Neural cell (in vitro differentiated cells): ENCODE results near the gene CACNA1B. TPM values are rescaled to one million over a fixed set of nuclear protein-coding genes. Genes with fewer than 3 reads are reported as not detected.
"Not testable (repeated sequence)": the region's sequence is repeated elsewhere in the genome, so short reads cannot be mapped to it uniquely, and the experiment has no call there.

Source experiments
- H2AFZ ChIP-seq: fragments of 200-600, 300-800 bp; sonication (generic), shearing (Covaris generic); 2 replicates; pipeline ENCODE4 v1.6.0; 2014; ENCODE audit warnings: low read depth, mild to moderate bottlenecking, antibody characterized with exemption, low read length, moderate library complexity
- H3F3A ChIP-seq: fragments of 200-600 bp; shearing (Covaris generic); 2 replicates; pipeline ENCODE4 v1.6.1; 2016; ENCODE audit warnings: mild to moderate bottlenecking, moderate library complexity, mixed read lengths, antibody characterized with exemption, low read length; ENCODE audit not compliant: insufficient read depth, poor library complexity, severe bottlenecking
- H3K27ac ChIP-seq: fragments of 200-600, 300-800 bp; sonication (generic), shearing (Covaris generic); 2 replicates; pipeline ENCODE4 v1.5.1; 2014; ENCODE audit warnings: mild to moderate bottlenecking, low read length, moderate library complexity
- H3K27me3 ChIP-seq: fragments of 300-800, 200-600 bp; sonication (generic), shearing (Covaris generic); 2 replicates; pipeline ENCODE4 v1.6.0; 2014; ENCODE audit warnings: mild to moderate bottlenecking, low read depth, low read length, moderate library complexity; ENCODE audit not compliant: insufficient read depth
- H3K36me3 ChIP-seq: fragments of 300-800, 200-600 bp; sonication (generic), shearing (Covaris generic); 2 replicates; pipeline ENCODE4 v1.5.1; 2014; ENCODE audit warnings: mild to moderate bottlenecking, antibody characterized with exemption, low read length, moderate library complexity; ENCODE audit not compliant: insufficient read depth
- H3K4me2 ChIP-seq: fragments of 300-800, 200-600 bp; sonication (generic), shearing (Covaris generic); 2 replicates; pipeline ENCODE4 v1.6.0; 2014; ENCODE audit warnings: mild to moderate bottlenecking, low read length
- H3K4me3 ChIP-seq: fragments of 300-800, 200-600 bp; sonication (generic), shearing (Covaris generic); 2 replicates; pipeline ENCODE4 v1.5.1; 2014; ENCODE audit warnings: mild to moderate bottlenecking, low read length, moderate library complexity
- H3K79me2 ChIP-seq: fragments of 200-600 bp; shearing (Covaris generic); replicated peaks from 2 replicates; pipeline ENCODE4 v1.6.0; 2014; ENCODE audit warnings: mild to moderate bottlenecking, low read length, moderate library complexity; ENCODE audit not compliant: insufficient read depth
- H3K9ac ChIP-seq: fragments of 300-800, 200-600 bp; sonication (generic), shearing (Covaris generic); 2 replicates; pipeline ENCODE4 v1.6.1; 2016; ENCODE audit warnings: mild to moderate bottlenecking, low read length, mixed read lengths
- H3K9me2 ChIP-seq: fragments of 200-600 bp; shearing (Covaris generic); 2 replicates; pipeline ENCODE4 v1.6.1; 2016; ENCODE audit warnings: mild to moderate bottlenecking, low read length, mixed read lengths; ENCODE audit not compliant: insufficient read depth
- H3K9me3 ChIP-seq: fragments of 200-600, 300-800 bp; sonication (generic), shearing (Covaris generic); 2 replicates; pipeline ENCODE4 v1.6.1; 2016; ENCODE audit warnings: mild to moderate bottlenecking, mixed run types, low read length, moderate library complexity, mixed read lengths
- H4K20me1 ChIP-seq: fragments of 200-600 bp; shearing (Covaris generic); 2 replicates; pipeline ENCODE4 v1.6.1; 2016; ENCODE audit warnings: mild to moderate bottlenecking, mixed run types; ENCODE audit not compliant: insufficient read depth
- polyA plus RNA-seq: library from polyadenylated mRNA; depleted of rRNA; stranded (reverse); fragments of >200 nt; gene quantifications from 2 replicates; pipeline ENCODE4 v1.2.3, GENCODE V29; 2014

Gene CACNA1B
- polyA plus RNA-seq, 1 donor from 2014 or later: 5.8 TPM

DNA sequence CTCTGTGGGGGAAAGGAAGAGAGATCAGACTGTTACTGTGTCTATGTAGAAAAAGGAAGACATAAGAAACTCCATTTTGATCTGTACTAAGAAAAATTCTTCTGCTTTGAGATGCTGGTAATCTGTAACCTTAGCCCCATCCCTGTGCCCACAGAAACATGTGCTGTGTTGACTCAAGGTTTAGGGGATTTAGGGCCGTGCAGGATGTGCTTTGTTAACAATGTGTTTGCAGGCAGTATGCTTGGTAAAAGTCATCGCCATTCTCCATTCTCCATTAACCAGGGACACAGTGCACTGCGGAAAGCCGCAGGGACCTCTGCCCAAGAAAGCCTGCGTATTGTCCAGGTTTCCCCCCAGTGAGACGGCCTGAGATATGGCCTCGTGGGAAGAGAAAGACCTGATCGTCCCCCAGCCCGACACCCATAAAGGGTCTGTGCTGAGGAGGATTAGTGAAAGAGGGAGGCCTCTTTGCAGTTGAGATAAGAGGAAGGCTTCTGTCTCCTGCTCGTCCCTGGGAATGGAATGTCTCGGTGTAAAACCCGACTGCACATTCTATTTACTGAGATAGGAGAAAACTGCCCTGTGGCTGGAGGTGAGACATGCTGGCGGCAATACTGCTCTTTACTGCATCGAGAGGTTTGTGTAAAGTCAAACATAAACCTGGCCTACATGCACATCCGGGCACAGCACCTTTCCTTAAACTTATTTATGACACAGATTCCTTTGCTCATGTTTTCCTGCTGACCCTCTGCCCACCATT lies 255.5 kb downstream of the CACNA1B start:
- not testable (repeated sequence) for H3K9me3 ChIP-seq, H3K27ac ChIP-seq, H3K9me2 ChIP-seq, H3K4me3 ChIP-seq, H3K9ac ChIP-seq, H3F3A ChIP-seq, H3K27me3 ChIP-seq, H4K20me1 ChIP-seq, H3K79me2 ChIP-seq, H3K36me3 ChIP-seq, H3K4me2 ChIP-seq, H2AFZ ChIP-seq

DNA sequence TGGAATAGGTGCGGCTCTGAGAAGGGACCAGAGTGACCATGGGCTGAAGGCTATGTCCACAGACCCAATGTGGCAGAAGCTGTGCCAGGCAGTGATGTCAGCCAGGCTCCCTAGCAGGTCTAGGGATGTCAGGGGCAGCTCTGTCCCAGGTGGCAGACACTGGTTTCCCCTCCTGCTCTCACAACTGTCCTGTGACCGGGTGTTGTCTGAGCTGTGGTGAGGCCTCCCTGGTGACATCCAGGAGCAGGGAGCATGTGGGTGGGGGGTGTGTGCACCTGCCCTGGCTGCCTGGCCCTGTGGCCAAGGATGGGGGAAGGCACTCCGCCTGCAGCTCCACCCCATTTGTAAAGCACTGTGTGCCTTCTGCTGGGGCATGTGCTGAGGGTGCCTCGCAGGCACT lies 257.0 kb downstream of the CACNA1B start:
- H3K9me2 ChIP-seq, H3K4me3 ChIP-seq, H3K27ac ChIP-seq, H3F3A ChIP-seq, H4K20me1 ChIP-seq, H3K27me3 ChIP-seq, H3K9me3 ChIP-seq, H3K4me2 ChIP-seq, H2AFZ ChIP-seq, H3K36me3 ChIP-seq, H3K79me2 ChIP-seq, H3K9ac ChIP-seq: not testable (repeated sequence)

DNA sequence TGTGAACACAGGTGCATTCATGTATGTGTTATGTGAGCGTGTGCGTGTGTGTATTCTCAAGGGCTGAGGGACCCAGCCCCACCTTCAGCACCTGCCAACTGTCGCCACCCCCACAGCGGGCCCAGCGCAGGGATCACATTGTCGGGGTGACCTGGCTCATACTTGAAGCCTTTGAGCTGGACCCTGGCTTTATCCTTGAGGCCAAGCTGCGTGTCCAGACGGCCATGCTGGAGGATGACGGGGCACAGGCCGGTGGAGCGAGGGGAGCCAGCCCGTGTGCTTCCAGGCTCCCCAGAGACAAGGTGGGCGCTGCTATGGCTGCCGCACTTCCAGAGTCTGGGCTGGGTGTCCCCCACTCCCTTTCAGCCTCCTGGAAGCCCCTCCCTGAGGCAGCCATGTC lies 261.5 kb downstream of the CACNA1B start:
- H3K9ac ChIP-seq, H3K36me3 ChIP-seq, H3K4me3 ChIP-seq, H3K4me2 ChIP-seq, H3K9me3 ChIP-seq, H3K79me2 ChIP-seq, H3K27ac ChIP-seq, H3K9me2 ChIP-seq, H3F3A ChIP-seq, H4K20me1 ChIP-seq, H2AFZ ChIP-seq, H3K27me3 ChIP-seq: not testable (repeated sequence)

DNA sequence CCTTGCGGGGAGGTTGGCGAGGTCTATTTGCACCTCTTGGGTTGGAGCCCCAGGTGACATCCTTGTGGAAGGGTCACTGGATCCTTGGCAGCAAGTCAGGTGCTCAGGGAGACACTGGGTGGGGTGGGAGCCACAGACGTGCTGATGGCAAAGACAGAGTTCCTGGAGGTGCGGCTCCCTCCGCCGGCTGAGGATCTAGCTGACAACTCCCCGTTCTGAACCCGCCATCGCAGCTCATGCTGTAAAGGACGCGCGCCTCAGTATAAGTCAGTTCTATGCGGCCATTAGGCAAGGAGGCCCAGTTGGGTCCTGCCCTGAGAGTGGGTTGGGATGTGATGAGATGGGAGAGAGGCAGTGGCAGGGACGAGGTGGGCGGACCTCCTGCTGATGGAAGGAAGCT lies 263.4 kb downstream of the CACNA1B start:
- not testable (repeated sequence) for H3K79me2 ChIP-seq, H2AFZ ChIP-seq, H3K9me3 ChIP-seq, H3F3A ChIP-seq, H3K9ac ChIP-seq, H3K27me3 ChIP-seq, H3K4me2 ChIP-seq, H3K27ac ChIP-seq, H3K36me3 ChIP-seq, H3K9me2 ChIP-seq, H4K20me1 ChIP-seq, H3K4me3 ChIP-seq

DNA sequence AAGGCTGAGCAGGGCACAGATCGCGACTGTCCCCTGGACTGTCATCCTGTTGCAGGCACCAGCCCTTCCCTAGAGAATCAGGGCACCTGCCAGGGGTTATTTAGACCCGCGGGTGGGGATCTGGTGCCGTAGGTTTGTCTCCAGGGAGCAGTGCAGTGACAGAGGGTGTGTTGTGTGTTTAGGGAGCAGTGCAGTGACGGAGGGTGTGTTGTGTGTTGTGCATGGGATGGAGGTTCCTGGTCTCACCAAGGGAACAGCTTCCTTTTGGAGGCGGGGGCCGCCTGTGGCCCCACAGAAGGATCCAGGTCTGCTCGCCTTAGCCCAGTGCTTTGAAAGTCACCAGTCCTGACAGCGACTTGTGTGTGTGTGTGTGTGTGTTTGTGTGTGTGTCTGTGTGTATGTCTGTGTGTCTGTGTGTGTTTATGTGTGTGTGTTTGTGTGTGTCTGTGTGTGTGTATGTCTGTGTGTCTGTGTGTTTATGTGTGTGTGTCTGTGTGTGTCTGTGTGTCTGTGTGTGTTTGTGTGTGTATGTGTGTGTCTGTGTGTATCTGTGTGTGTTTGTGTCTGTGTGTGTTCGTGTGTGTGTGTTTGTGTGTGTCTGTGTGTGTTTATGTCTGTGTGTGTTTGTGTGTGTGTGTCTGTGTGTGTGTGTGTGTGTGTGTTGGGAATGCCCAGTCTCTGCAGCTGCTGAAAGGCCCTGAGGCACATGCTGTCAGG lies 265.1 kb downstream of the CACNA1B start:
- H3F3A ChIP-seq, H3K79me2 ChIP-seq, H3K9me3 ChIP-seq, H3K4me2 ChIP-seq, H2AFZ ChIP-seq, H3K9ac ChIP-seq, H3K27ac ChIP-seq, H3K9me2 ChIP-seq, H4K20me1 ChIP-seq, H3K4me3 ChIP-seq, H3K36me3 ChIP-seq, H3K27me3 ChIP-seq: not testable (repeated sequence)

DNA sequence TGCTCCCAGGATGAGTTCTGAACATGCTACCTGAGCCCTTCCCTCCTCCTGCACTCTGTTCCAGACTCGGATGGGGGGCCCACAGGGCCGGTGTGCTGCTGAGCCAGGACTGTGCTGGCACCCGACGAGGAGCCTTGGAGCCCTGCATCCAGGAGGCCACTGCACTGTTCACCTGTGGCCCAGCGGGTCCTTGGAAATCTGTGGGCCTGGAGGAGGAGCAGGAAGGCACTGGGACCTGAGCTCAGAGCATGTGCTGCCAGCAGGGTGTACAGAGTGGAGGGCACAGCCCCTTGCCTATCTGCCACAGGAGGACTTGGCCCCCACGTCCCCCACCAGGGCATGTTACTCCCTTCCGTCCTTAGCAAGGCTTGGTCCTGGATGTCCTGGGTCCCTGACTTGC lies 265.9 kb downstream of the CACNA1B start:
- not testable (repeated sequence) for H3K27me3 ChIP-seq, H3K36me3 ChIP-seq, H3K9ac ChIP-seq

DNA sequence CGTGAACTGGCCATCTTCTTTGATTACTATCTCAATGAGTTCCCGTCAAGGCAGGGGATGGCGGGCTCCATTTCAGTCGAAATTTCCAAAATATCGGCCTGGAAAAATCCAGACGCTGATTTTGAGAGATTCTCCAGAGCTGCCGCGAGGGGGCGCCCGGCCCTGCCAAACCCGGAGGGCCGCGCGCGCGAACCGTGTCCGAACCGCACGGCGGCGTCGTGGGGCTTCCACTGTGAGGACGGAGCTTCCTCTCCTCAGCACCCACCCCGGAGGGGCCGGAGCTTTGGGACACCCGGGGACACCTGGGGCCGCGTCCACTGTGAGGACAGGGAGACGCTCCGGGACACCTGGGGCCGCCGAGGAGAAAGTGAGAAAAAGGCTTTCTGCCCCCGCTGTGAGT lies 270.0 kb downstream of the CACNA1B start:
- not testable (repeated sequence) for H2AFZ ChIP-seq, H3F3A ChIP-seq, H3K9me3 ChIP-seq, H3K79me2 ChIP-seq, H3K36me3 ChIP-seq, H3K4me3 ChIP-seq, H3K9ac ChIP-seq, H3K27me3 ChIP-seq, H4K20me1 ChIP-seq, H3K27ac ChIP-seq, H3K4me2 ChIP-seq, H3K9me2 ChIP-seq

More for the DNA sequence above, 265.9 kb downstream of the CACNA1B start:
- not testable (repeated sequence) for H3K27ac ChIP-seq, H3K79me2 ChIP-seq, H2AFZ ChIP-seq, H3K9me2 ChIP-seq, H3K4me3 ChIP-seq, H3K4me2 ChIP-seq, H3F3A ChIP-seq, H4K20me1 ChIP-seq, H3K9me3 ChIP-seq
